KOPT-K1 (cell line): ENCODE measurements around the gene TBC1D22A.

Experiments used
- H3K27ac ChIP-seq: fragments of 200-600 bp; sonication (generic); 2 replicates; pipeline ENCODE4 v1.5.1; 2016; ENCODE audit warnings: antibody characterized with exemption, mild to moderate bottlenecking, low read depth, low read length; ENCODE audit not compliant: poor library complexity, severe bottlenecking
- H3K36me3 ChIP-seq: fragments of 200-600 bp; sonication (generic); 2 replicates; pipeline ENCODE4 v1.5.1; 2017; ENCODE audit warnings: antibody characterized with exemption, mild to moderate bottlenecking, low read length, moderate library complexity; ENCODE audit not compliant: insufficient read depth
- H3K9me3 ChIP-seq: fragments of 200-600 bp; sonication (generic); 2 replicates; pipeline ENCODE4 v1.5.1; 2017; ENCODE audit warnings: antibody characterized with exemption, low read length, mild to moderate bottlenecking; ENCODE audit not compliant: insufficient read depth, poor library complexity, severe bottlenecking

Gene TBC1D22A

DNA sequence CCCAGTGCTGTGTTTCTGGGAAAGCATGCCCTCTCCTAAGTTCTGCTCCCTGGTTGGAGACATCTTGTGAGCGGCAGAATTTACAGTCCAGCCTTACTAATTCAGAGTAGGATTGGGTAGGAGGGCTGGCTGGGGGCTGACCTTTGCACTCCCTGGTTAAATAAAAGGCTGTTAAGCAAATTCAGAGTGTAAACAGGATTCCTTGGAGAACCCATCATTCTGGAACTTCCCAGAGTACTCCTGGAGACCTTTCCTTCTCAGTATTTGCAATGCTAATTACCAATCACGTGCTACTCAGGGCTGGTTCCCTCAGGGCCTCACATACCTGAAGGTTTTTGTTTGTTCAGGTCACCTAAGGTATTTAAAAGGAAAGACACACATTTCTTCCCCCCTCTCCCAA lies 340.2 kb downstream of the TBC1D22A start:
- Histone ChIP-seq H3K27ac (no peak overlapping the region), H3K36me3 (0 out of 2 replicates have a peak, but pooled peaks cover 3% of the 10 kb centered on the region), H3K9me3 (no peaks in the 10 kb centered on the region)

DNA sequence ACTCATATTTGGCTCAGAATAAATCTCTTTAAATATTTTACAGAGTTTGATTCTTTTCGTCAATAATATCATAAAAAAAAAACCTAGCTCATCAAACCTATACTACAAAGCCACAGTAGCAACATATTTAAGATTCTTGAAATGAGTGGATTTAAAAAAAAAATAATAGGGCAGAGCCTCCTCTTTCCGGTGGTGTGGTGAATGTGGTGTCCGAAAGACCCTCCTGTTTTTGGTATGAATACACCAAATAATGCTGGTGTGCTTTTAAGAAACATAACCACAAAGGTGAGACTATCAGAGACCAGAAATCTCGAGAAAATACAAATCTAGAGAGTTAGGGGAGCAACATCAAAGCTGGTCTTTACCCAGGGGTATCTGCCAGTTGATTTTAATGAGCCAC lies 342.6 kb downstream of the TBC1D22A start:
- Histone ChIP-seq H3K36me3 (0 out of 2 replicates have a peak, but pooled peaks cover 3% of the 10 kb centered on the region), H3K27ac (no peak overlapping the region)

DNA sequence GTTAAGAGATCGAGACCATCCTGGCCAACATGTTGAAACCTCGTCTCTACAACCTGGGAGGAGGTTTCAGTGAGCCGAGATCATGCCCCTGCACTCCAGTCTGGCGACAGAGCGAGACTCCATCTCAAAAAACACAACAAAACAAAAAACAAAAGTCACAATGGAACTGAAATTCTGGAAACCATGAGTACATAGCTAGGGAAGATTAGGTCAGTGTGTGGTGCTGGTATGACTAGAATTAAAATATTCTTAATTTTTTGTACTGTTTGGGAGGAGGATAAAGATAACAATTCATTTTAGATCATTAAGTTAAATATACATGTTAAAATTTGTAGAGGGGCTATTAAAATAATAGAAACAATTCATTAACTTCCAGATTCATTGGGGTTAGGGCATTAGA lies 344.4 kb downstream of the TBC1D22A start:
- H3K36me3 ChIP-seq: peaks cover under 1% of the 10 kb centered on the region; the same call in 1 of the 2 replicates
- no peaks in the 10 kb centered on the region for H3K9me3 ChIP-seq
- H3K27ac ChIP-seq: no peak overlapping the region

More for the DNA sequence above, 342.6 kb downstream of the TBC1D22A start:
- no peaks in the 10 kb centered on the region for H3K9me3 ChIP-seq

- peaks cover 5% of the 10 kb centered on the region; the same call in 1 of the 2 replicates for H3K36me3 ChIP-seq
- no peaks in the 10 kb centered on the region for H3K9me3 ChIP-seq
- no peak overlapping the region for H3K27ac ChIP-seq
Measured at GRCh38 chr22:47107431-47107830, 345.0 kb downstream of the TBC1D22A start.

DNA sequence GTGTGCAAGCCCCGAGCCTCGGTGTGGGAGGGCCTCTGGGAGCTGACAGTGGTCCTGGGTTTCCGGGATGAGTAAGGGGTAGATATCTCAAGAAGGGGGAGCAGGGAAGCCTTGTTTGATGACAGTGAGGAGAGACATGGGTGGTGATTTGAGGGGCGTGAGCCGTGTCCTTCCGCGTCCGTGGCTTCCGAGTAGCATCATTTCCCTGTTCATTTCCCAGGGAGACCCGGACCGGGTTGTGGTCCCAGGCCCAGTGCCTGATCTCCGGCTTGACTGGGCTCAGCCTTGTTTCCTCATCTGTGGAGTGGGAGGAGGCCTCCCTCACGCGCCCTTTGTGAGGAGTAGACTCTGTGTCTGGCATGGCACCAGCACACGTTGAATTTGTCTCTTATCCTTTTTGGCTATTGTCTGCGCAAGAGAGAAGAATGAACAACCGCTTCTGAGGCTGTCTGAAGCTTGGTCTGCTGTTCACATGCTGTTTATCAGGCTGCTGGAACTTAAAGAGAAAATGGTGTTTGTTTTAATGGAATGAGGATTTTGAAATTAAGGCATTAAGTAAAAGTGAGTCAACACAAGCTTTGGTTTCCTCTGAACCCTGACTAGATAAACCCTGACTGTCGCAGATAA lies 348.5 kb downstream of the TBC1D22A start:
- H3K27ac ChIP-seq: no peak overlapping the region
- H3K36me3 ChIP-seq: peaks cover 10% of the 10 kb centered on the region; the same call in 1 of the 2 replicates
- H3K9me3 ChIP-seq: no peaks in the 10 kb centered on the region

GRCh38 chr22:47111626-47112581 lies 349.5 kb downstream of the TBC1D22A start:
- no peaks in the 10 kb centered on the region for H3K9me3 ChIP-seq
- no peak overlapping the region for H3K27ac ChIP-seq
- peaks cover 10% of the 10 kb centered on the region; the same call in 1 of the 2 replicates for H3K36me3 ChIP-seq

- Histone ChIP-seq H3K9me3 (no peaks in the 10 kb centered on the region), H3K36me3 (peaks cover 10% of the 10 kb centered on the region; the same call in 1 of the 2 replicates), H3K27ac (no peak overlapping the region)
Measured at GRCh38 chr22:47112582-47112965, 350.1 kb downstream of the TBC1D22A start.

- peaks cover 10% of the 10 kb centered on the region; the same call in 1 of the 2 replicates for H3K36me3 ChIP-seq
- no peak overlapping the region for H3K27ac ChIP-seq
- H3K9me3 ChIP-seq: no peaks in the 10 kb centered on the region
Measured at GRCh38 chr22:47112994-47113852, 350.8 kb downstream of the TBC1D22A start.

DNA sequence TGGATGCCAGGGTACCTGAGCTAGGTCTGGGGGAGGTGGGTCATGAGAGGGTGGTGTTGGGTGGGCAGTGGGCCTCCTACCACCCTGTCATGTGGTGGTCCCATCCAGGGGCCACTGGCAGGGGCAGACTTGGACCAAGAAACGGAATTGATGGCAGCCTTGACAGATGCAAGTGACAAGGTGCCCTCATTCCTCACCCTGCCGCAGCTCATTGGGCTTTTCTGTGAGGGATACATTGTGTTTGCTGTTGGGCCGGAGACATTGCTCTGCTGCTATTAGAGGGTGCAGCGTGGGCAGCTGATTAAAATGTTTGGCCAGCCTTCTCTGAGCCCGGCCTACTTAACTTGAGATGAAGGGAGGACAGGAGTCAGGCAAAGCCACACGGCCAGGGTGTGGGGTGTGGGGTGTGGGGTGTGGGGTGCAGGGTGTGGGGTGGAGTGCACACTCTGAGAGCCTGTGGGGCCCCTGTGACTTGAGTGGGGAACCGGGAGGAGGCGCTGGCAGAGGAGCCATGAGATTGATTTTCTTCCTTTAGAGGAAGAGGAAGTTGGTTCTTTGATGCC lies 351.5 kb downstream of the TBC1D22A start:
- no peaks in the 10 kb centered on the region for H3K9me3 ChIP-seq
- no peak overlapping the region for H3K27ac ChIP-seq

DNA sequence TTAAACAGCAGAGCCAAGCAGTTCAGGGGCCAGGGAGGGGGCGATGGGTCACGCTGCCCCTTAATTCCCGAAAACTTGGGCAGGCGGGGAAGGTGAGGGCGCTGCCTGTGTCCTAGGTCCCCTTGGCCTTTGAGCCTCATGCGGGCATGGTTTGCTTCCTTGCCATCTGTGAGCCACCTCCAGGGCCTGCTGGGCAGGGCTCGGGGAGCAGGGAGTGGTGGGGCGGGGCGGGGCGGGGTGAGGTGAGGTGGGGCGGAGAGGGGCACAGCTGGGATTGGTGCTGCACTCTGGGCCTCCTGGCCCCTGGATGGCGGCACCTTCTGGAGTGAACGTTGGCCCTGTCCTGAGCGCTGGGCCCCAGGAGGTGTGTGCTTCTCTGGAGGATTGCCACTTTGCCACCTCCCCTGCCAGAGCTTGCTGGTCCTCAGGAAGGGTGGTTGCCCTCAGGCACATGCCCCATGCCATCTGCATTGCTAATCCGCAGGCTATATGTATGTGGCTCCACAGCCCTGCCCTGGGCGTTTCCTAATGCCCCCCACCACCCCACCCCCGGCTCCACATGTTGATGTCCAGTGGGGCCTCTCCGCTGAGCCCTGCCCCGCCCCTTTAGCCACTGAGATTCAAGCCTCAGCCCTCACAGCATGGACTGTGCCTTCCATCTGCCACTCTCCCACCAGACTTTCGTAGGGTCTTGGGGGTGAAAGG lies 352.5 kb downstream of the TBC1D22A start:
- no peaks in the 10 kb centered on the region for H3K9me3 ChIP-seq
- H3K36me3 ChIP-seq: peaks cover 10% of the 10 kb centered on the region; the same call in 1 of the 2 replicates
- H3K27ac ChIP-seq: no peak overlapping the region

More for the DNA sequence above, 351.5 kb downstream of the TBC1D22A start:
- peaks cover 10% of the 10 kb centered on the region; the same call in 1 of the 2 replicates for H3K36me3 ChIP-seq

GRCh38 chr22:47115518-47115890 lies 353.1 kb downstream of the TBC1D22A start:
- H3K9me3 ChIP-seq: no peaks in the 10 kb centered on the region
- H3K27ac ChIP-seq: no peak overlapping the region
- H3K36me3 ChIP-seq: peaks cover 10% of the 10 kb centered on the region; the same call in 1 of the 2 replicates

- H3K36me3 ChIP-seq: peaks cover 10% of the 10 kb centered on the region; the same call in 1 of the 2 replicates
- no peaks in the 10 kb centered on the region for H3K9me3 ChIP-seq
- H3K27ac ChIP-seq: no peak overlapping the region
Measured at GRCh38 chr22:47115921-47116320, 353.5 kb downstream of the TBC1D22A start.

- Histone ChIP-seq H3K9me3 (no peaks in the 10 kb centered on the region), H3K36me3 (peaks cover 10% of the 10 kb centered on the region; the same call in 1 of the 2 replicates), H3K27ac (no peak overlapping the region)
Measured at GRCh38 chr22:47116426-47117341, 354.2 kb downstream of the TBC1D22A start.
